Ramos (cell line): Measurements from ENCODE around the gene NPW.

ENCODE experiments used
- in situ Hi-C: fragments of 300-500 bp; cut with MboI; formaldehyde crosslinking; loops from one replicate; pipeline ENCODE4 v1.14.3; 2022; ENCODE audit warnings: low sequenced_read_pairs; ENCODE audit not compliant: unreplicated experiment

The NPW gene

GRCh38 chr16:1983544-1984346 is 35.8 kb upstream of the NPW start, which contains the start of gene GFER:
TSS of gene GFER (plus strand) at chr16:1984193. CDS start at chr16:1984219, 26 bp downstream.
- in situ Hi-C loops: no loop called here

- in situ Hi-C loops: no loop called here
Observed at GRCh38 chr16:1984347-1985225, 35.0 kb upstream of the NPW start.

- in situ Hi-C loops: no loop called here
Observed at GRCh38 chr16:1985466-1986150, 34.0 kb upstream of the NPW start.

- in situ Hi-C loops: no loop called here
Observed at GRCh38 chr16:1987198-1987597, 32.4 kb upstream of the NPW start.

GRCh38 chr16:1989209-1990100 is 30.1 kb upstream of the NPW start, which contains the start of gene SYNGR3:
TSS of gene SYNGR3 (plus strand) at chr16:1989970. CDS start at chr16:1990103, 133 bp downstream.
- in situ Hi-C loops: no loop called here

- in situ Hi-C loops: no loop called here
Observed at GRCh38 chr16:1990101-1990350, 29.6 kb upstream of the NPW start.

- in situ Hi-C loops: no loop called here
Observed at GRCh38 chr16:1990351-1991134, 29.0 kb upstream of the NPW start.

GRCh38 chr16:1991135-1991551 is 28.4 kb upstream of the NPW start:
- in situ Hi-C loops: no loop called here

- in situ Hi-C loops: no loop called here
Observed at GRCh38 chr16:1991588-1991947, 28.0 kb upstream of the NPW start.

GRCh38 chr16:1991948-1992703 is 27.5 kb upstream of the NPW start:
- in situ Hi-C loops: no loop called here

- in situ Hi-C loops: no loop called here
Observed at GRCh38 chr16:1992704-1993317, 26.8 kb upstream of the NPW start.

- in situ Hi-C loops: no loop called here
Observed at GRCh38 chr16:1993731-1994131, 25.9 kb upstream of the NPW start.

GRCh38 chr16:1997494-1998359 is 21.9 kb upstream of the NPW start:
- in situ Hi-C loops: no loop called here

- in situ Hi-C loops: no loop called here
Observed at GRCh38 chr16:1998360-1998835, 21.2 kb upstream of the NPW start.

- in situ Hi-C loops: no loop called here
Observed at GRCh38 chr16:1998852-1999801, 20.5 kb upstream of the NPW start.
